Right lobe of liver (tissue), 4 donors: ENCODE data around the gene SIK3.

Experiments used
- POLR2A ChIP-seq: fragments of 450-650 bp; IDR thresholded peaks from one replicate; pipeline ENCODE4 v1.6.1; 2017; ENCODE audit warnings: antibody characterized with exemption, mild to moderate bottlenecking
- TF ChIP-seq, protein P1 (sequence below), 4 donors: fragments of 200-600 bp in 3 of 4; fragments of 450-650 bp in 1 of 4; IDR thresholded peaks; one replicate each; pipeline versions ENCODE4 v1.5.1 to v1.8.0; 2016 to 2022; ENCODE audit warnings: antibody characterized with exemption in 4 of 4, mild to moderate bottlenecking in 2 of 4
- donor health status: DM: no; HTN: no; CAD: no.
- donor health status: DM: no; HTN: no; CAD: no.
- donor health status: DM: no; HTN: yes; CAD: no.

DNA sequence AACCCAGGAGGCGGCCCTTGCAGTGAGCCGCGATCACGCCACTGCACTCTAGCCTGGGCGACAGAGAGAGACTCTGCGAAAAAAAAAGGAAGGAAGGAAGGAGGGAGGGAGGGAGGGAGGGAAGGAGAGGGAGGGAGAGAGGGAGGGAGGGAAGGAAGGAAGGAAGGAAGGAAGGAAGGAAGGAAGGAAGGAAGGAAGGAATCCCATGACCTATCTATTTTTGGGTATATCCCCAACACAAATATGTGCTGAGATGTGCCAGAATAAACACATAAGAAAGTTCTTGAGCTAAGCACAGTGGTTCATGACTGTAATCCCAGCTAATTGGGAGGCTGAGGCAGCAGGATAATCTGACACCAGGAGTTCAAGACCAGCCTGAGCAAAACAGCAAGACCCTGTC lies 82.0 kb downstream of the SIK3 start:
- TF ChIP-seq, protein P1, sequence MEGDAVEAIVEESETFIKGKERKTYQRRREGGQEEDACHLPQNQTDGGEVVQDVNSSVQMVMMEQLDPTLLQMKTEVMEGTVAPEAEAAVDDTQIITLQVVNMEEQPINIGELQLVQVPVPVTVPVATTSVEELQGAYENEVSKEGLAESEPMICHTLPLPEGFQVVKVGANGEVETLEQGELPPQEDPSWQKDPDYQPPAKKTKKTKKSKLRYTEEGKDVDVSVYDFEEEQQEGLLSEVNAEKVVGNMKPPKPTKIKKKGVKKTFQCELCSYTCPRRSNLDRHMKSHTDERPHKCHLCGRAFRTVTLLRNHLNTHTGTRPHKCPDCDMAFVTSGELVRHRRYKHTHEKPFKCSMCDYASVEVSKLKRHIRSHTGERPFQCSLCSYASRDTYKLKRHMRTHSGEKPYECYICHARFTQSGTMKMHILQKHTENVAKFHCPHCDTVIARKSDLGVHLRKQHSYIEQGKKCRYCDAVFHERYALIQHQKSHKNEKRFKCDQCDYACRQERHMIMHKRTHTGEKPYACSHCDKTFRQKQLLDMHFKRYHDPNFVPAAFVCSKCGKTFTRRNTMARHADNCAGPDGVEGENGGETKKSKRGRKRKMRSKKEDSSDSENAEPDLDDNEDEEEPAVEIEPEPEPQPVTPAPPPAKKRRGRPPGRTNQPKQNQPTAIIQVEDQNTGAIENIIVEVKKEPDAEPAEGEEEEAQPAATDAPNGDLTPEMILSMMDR (IDR thresholded peaks at IDR 0.05) = no peak
- TF ChIP-seq POLR2A = no peak
